HL-60 (cell line): Measurements from ENCODE around the gene DIP2C.
"Not testable (repeated sequence)": the region's sequence is repeated elsewhere in the genome, so short reads cannot be mapped to it uniquely, and the experiment has no call there.

ENCODE experiments used
- GABPA ChIP-seq: IDR thresholded peaks from 2 replicates; pipeline ENCODE4 v1.6.1; 2012; ENCODE audit warnings: low read depth
- POLR2AphosphoS5 ChIP-seq: IDR thresholded peaks from 2 replicates; pipeline ENCODE4 v1.6.1; 2012; ENCODE audit warnings: low read depth
- TF ChIP-seq, protein P1 (sequence below): IDR thresholded peaks from one replicate; pipeline ENCODE4 v1.5.1; 2011; ENCODE audit warnings: low read length, control low read depth, inconsistent platforms; ENCODE audit not compliant: insufficient read depth
- TF ChIP-seq, protein P2 (sequence below): IDR thresholded peaks from 2 replicates; pipeline ENCODE4 v1.6.1; 2012; ENCODE audit warnings: low read depth; ENCODE audit not compliant: insufficient replicate concordance

- not testable (repeated sequence) for TF ChIP-seq GABPA, POLR2AphosphoS5
- TF ChIP-seq, protein P1, sequence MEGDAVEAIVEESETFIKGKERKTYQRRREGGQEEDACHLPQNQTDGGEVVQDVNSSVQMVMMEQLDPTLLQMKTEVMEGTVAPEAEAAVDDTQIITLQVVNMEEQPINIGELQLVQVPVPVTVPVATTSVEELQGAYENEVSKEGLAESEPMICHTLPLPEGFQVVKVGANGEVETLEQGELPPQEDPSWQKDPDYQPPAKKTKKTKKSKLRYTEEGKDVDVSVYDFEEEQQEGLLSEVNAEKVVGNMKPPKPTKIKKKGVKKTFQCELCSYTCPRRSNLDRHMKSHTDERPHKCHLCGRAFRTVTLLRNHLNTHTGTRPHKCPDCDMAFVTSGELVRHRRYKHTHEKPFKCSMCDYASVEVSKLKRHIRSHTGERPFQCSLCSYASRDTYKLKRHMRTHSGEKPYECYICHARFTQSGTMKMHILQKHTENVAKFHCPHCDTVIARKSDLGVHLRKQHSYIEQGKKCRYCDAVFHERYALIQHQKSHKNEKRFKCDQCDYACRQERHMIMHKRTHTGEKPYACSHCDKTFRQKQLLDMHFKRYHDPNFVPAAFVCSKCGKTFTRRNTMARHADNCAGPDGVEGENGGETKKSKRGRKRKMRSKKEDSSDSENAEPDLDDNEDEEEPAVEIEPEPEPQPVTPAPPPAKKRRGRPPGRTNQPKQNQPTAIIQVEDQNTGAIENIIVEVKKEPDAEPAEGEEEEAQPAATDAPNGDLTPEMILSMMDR = not testable (repeated sequence)
- TF ChIP-seq, protein P2, sequence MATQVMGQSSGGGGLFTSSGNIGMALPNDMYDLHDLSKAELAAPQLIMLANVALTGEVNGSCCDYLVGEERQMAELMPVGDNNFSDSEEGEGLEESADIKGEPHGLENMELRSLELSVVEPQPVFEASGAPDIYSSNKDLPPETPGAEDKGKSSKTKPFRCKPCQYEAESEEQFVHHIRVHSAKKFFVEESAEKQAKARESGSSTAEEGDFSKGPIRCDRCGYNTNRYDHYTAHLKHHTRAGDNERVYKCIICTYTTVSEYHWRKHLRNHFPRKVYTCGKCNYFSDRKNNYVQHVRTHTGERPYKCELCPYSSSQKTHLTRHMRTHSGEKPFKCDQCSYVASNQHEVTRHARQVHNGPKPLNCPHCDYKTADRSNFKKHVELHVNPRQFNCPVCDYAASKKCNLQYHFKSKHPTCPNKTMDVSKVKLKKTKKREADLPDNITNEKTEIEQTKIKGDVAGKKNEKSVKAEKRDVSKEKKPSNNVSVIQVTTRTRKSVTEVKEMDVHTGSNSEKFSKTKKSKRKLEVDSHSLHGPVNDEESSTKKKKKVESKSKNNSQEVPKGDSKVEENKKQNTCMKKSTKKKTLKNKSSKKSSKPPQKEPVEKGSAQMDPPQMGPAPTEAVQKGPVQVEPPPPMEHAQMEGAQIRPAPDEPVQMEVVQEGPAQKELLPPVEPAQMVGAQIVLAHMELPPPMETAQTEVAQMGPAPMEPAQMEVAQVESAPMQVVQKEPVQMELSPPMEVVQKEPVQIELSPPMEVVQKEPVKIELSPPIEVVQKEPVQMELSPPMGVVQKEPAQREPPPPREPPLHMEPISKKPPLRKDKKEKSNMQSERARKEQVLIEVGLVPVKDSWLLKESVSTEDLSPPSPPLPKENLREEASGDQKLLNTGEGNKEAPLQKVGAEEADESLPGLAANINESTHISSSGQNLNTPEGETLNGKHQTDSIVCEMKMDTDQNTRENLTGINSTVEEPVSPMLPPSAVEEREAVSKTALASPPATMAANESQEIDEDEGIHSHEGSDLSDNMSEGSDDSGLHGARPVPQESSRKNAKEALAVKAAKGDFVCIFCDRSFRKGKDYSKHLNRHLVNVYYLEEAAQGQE = not testable (repeated sequence)
These were observed 104.8 kb downstream of the DIP2C start for GRCh38 chr10:584497-585290.
